ENCODE results near the gene CD9.

Gene CD9

DNA sequence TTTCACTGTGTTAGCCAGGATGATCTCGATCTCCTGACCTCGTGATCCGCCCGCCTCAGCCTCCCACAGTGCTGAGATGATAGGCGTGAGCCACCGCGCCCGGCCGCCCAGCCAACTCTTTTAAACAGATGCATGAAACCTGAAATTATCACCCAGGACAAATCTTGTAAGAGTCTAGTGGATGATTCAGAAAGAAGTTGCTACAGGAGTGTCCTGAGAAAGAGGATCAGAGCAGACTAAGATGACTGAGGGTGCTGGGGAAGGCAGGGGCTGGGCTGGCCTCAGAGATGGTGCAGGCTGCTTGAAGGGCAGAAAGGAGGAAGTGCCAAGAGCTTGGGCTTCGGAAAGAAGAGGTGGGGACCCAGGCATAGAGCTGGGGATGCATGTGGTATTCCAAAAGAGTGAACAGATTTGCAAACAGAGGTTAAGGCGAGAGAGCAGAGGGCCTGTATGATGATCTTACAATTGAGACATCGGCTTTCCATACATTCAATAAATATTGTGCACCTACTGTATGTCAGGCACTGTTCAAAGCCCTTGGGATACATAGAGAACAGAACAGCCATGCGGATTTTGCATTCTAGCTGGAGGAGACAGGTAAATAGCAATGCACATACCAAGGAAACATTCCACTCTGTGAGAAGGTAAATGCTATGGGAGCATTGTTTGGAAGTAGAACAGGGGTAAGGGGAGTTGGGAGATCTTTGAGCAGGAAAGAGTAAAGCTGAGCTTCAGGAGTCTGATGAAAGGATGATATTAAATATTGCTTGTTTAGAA is 7.4 kb upstream of the CD9 start:
- Histone ChIP-seq H3K4me3 (no peak overlapping the region), H3K27ac (no peak overlapping the region)
- TF ChIP-seq, protein P1, sequence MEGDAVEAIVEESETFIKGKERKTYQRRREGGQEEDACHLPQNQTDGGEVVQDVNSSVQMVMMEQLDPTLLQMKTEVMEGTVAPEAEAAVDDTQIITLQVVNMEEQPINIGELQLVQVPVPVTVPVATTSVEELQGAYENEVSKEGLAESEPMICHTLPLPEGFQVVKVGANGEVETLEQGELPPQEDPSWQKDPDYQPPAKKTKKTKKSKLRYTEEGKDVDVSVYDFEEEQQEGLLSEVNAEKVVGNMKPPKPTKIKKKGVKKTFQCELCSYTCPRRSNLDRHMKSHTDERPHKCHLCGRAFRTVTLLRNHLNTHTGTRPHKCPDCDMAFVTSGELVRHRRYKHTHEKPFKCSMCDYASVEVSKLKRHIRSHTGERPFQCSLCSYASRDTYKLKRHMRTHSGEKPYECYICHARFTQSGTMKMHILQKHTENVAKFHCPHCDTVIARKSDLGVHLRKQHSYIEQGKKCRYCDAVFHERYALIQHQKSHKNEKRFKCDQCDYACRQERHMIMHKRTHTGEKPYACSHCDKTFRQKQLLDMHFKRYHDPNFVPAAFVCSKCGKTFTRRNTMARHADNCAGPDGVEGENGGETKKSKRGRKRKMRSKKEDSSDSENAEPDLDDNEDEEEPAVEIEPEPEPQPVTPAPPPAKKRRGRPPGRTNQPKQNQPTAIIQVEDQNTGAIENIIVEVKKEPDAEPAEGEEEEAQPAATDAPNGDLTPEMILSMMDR (IDR thresholded peaks at IDR 0.05) = no peak
- no peak for DNase-seq (ENCODE audit: low spot score)

DNA sequence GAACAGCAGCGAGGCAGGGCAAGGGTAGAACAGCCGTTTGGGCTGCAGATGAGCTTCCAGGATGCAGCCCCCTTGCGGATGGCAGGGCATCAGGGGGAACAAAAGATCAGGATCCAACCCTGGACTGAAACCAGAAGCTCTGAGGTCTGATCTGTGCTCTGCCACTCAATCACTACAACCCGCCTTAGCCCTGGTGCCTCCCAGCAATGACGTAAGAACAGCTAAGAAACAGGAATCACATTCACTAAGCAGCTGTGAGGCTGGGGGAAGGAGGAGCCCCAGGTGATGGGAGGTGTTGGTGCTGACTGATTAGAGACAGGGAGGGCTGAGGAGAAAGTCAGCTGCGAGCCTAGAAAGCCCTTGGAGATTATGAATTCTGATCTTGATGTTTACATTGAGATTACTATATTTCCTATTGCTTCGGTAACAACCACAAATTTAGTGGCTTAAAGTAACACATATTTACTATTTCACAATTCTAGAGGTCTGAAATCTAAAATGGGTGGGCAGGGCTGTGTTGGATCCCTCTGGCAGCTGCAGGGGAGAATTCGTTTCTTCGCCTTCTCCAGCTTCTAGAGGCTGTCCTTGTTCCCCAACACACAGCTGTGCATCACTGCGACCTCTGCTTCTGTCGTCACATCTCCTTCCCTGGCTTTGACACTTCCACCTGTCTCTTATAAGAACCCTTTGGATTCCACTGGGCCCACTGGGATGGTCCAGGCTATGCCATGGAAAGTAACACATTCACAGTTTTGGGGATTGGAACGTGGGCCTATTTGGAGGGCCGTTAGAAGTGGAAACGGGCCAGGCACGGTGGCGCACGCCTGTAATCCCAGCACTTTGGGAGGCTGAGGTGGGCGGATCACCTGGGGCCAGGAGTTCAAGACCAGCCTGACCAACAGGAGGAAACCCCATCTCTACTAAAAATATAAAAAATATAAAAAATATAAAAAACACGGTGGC is 6.1 kb upstream of the CD9 start:
- Histone ChIP-seq H3K27ac (no peak overlapping the region), H3K4me3 (no peak overlapping the region)
- DNase-seq (ENCODE audit: low spot score) = no peak
- TF ChIP-seq, protein P1 (IDR thresholded peaks at IDR 0.05) = no peak

DNA sequence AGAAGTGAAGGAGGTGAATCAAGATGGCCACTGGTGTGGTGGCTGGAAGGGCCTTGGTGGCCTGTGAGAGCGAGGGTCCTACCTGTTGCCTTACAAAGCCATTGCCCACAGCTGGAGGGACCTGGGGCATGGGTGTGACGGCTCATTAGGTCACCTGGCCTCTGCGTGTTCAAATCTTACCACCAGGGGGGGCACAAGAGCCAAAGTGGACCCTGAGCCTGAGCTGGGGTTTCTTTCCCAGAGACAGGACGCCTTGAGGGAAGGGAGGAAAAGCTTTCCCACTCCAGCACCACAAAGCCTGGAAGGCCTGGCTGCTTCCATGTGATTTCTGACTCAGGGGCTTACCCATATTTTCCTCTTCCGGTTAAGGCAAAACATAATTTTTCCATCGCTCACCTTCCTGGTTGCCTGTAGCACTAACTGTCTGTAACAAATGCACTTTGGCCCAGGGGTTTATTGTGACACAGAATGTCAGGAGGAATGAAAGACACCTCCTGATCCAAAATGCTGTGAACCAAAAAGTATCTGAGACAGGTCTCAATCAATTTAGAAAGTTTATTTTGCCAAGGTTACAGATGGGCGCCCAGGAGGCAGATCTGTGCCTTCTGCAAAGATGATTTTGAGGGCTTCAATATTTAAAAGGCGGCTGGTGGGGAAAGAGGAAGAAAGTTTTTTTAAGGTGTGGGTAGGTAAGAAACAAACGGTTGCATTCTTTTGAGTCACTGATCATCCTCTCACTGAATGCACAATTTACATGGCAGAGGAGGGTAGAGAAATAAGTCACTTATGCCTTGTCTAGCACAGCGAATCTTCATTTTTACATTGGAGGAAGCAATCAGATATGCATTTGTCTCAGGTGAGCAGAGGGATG is 4.3 kb upstream of the CD9 start:
- TF ChIP-seq, protein P1 (IDR thresholded peaks at IDR 0.05) = peak; percentile 92
- Histone ChIP-seq H3K4me3 (no peak overlapping the region), H3K27ac (peak overlapping the region; percentile 19 to 74)
- peak; percentile 92 for DNase-seq (ENCODE audit: low spot score)

DNA sequence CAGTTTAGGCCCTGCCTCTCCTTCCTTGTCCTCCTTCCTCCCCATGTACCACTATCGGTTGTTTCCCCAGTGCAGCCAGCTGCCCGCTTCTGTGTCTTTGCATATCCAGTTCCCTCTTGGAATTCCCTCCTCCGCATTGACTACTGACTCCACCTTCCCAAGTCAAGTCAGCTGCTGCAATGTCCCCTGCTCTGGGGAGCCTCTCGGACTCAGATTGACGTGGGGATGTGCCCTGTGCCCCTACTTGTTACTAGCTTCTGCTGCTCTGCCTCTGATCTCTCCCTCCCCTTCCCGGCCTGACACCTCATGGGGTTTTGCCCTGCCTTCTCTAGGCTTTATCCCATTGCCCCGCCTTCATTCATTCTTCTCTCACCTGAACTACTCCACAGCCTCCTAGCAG is 2.1 kb upstream of the CD9 start:
- DNase-seq (ENCODE audit: low spot score) = no peak
- no peak overlapping the region for H3K4me3 ChIP-seq
- H3K27ac ChIP-seq = peak overlapping the region; percentile 95 to 99
- TF ChIP-seq, protein P1 (IDR thresholded peaks at IDR 0.05) = no peak

DNA sequence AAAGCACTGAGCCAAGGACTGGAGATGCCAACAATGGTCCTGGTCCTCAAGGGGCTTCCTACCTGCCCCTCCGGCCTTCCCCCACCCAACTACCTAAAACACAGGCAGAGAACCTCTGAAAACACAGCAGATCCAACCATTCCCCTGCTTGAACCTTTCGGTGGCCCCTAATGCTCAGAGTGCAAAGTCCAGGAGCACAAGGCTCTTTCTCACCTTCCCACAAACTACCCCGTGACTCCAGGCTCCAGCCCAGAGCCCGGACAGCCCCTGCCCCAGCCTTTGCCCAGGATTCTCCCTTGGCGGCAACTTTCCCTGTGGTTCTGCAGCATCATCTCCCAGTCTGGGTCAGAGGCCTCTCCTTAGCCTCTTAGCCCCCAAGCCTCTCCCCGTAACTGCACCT is 1.6 kb upstream of the CD9 start:
- Histone ChIP-seq H3K27ac (peak overlapping the region; percentile 95 to 99), H3K4me3 (no peak overlapping the region)

DNA sequence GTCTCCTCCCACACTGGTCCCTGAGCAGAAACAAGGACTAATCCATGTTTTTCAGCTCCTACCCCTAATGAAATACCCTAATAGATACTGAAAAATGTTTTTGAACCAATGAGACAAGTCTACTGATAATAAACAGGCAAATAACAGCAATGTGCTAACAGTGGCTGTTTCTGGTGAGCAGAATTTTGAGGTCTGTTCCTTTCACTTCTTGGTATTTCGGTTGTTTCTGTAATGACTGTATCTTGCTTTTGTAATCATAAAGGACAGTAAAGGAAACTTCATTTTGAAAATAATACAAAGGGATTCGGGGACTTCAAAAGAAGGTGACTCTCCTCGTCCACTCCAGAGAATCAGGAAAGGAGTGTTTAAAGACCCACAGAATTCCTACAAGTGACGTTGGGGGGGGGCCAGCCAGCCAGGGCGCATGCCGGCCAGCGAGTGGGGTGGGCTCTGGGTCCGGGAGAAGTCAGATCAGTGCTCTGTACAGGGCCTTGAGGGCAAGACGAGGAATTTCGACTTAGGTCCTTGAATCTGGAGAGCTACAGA is 1.1 kb upstream of the CD9 start:
- H3K4me3 ChIP-seq = peak overlapping the region; percentile 98

More for the DNA sequence above, 1.6 kb upstream of the CD9 start:
- no peak for DNase-seq (ENCODE audit: low spot score)
- TF ChIP-seq, protein P1 (IDR thresholded peaks at IDR 0.05) = no peak

More for the DNA sequence above, 1.1 kb upstream of the CD9 start:
- TF ChIP-seq, protein P1 (IDR thresholded peaks at IDR 0.05) = no peak
- no peak for DNase-seq (ENCODE audit: low spot score)
- H3K27ac ChIP-seq = peak overlapping the region; percentile 95 to 99

Measured in coronary artery (tissue), 2 donors.